Adipocyte (in vitro differentiated cells): Measurements from ENCODE around the gene MMRN2.

ENCODE experiments used
- DNase-seq: peaks from one replicate; pipeline ENCODE4 v3.0.0-alpha.2; 2015; ENCODE audit warnings: low read depth
- H3K27me3 ChIP-seq: replicated peaks from 2 replicates; pipeline ENCODE4 v1.7.0; 2013; ENCODE audit warnings: mild to moderate bottlenecking, low read length, moderate library complexity; ENCODE audit not compliant: control insufficient read depth, insufficient read depth
- H3K36me3 ChIP-seq: 2 replicates; pipeline ENCODE4 v1.7.0; 2013; ENCODE audit warnings: low read length, mild to moderate bottlenecking, moderate library complexity; ENCODE audit not compliant: control insufficient read depth, insufficient read depth, severe bottlenecking
- H3K4me1 ChIP-seq: 2 replicates; pipeline ENCODE4 v1.7.0; 2013; ENCODE audit warnings: mild to moderate bottlenecking, low read length, moderate library complexity; ENCODE audit not compliant: control insufficient read depth, insufficient read depth
- H3K4me3 ChIP-seq: 2 replicates; pipeline ENCODE4 v1.7.0; 2013; ENCODE audit warnings: mild to moderate bottlenecking, low read length, moderate library complexity
- H3K9ac ChIP-seq: 2 replicates; pipeline ENCODE4 v1.7.0; 2013; ENCODE audit warnings: mild to moderate bottlenecking, low read length, moderate library complexity
- H3K9me3 ChIP-seq: 2 replicates; pipeline ENCODE4 v1.7.0; 2013; ENCODE audit warnings: mild to moderate bottlenecking, low read length, moderate library complexity; ENCODE audit not compliant: control insufficient read depth

The MMRN2 gene

GRCh38 chr10:86960863-86961434 lies 3.5 kb upstream of the MMRN2 start:
- Histone ChIP-seq H3K9ac (peak overlapping the region; percentile 15), H3K4me1 (peaks cover 37% of the 10 kb centered on the region), H3K4me3 (no peak overlapping the region), H3K36me3 (no peaks in the 10 kb centered on the region), H3K9me3 (no peaks in the 10 kb centered on the region), H3K27me3 (no peaks in the 10 kb centered on the region)
- DNase-seq: no peak

GRCh38 chr10:86960003-86960862 lies 2.8 kb upstream of the MMRN2 start:
- DNase-seq: peak; percentile 81
- Histone ChIP-seq H3K9ac (peak overlapping the region; percentile 80), H3K9me3 (no peaks in the 10 kb centered on the region), H3K27me3 (no peaks in the 10 kb centered on the region), H3K36me3 (no peaks in the 10 kb centered on the region), H3K4me3 (peak overlapping the region; percentile 78), H3K4me1 (peaks cover 38% of the 10 kb centered on the region)

- no peaks in the 10 kb centered on the region for H3K9me3 ChIP-seq
- peak overlapping the region; percentile 78 for H3K4me3 ChIP-seq
- H3K27me3 ChIP-seq: no peaks in the 10 kb centered on the region
- no peak for DNase-seq
- no peaks in the 10 kb centered on the region for H3K36me3 ChIP-seq
- peak overlapping the region; percentile 80 for H3K9ac ChIP-seq
- peaks cover 43% of the 10 kb centered on the region for H3K4me1 ChIP-seq
Observed at GRCh38 chr10:86959737-86960002, 2.3 kb upstream of the MMRN2 start.

- peaks cover 49% of the 10 kb centered on the region for H3K4me1 ChIP-seq
- H3K36me3 ChIP-seq: no peaks in the 10 kb centered on the region
- peak; percentile 62 for DNase-seq
- peak overlapping the region; percentile 78 for H3K4me3 ChIP-seq
- H3K9me3 ChIP-seq: no peaks in the 10 kb centered on the region
- H3K9ac ChIP-seq: peak overlapping the region; percentile 80
- H3K27me3 ChIP-seq: no peaks in the 10 kb centered on the region
Observed at GRCh38 chr10:86958901-86959736, 1.7 kb upstream of the MMRN2 start.

GRCh38 chr10:86958116-86958900 lies 893 bp upstream of the MMRN2 start, which contains the start of gene SNCG:
Gene SNCG (plus strand): TSS chr10:86958599. CDS start chr10:86958698, 99 bp downstream.
- Histone ChIP-seq H3K9ac (peak within 1 kb of the TSS; percentile 80), H3K36me3 (no peaks in the 10 kb centered on the region), H3K4me3 (peak within 1 kb of the TSS; percentile 78), H3K9me3 (no peaks in the 10 kb centered on the region), H3K27me3 (no peaks in the 10 kb centered on the region), H3K4me1 (peaks cover 57% of the 10 kb centered on the region)
- no peak for DNase-seq

GRCh38 chr10:86956848-86957448 lies 467 bp downstream of the MMRN2 start:
- H3K4me3 ChIP-seq: no peak overlapping the region
- peaks cover 58% of the 10 kb centered on the region for H3K4me1 ChIP-seq

GRCh38 chr10:86956195-86956847 lies 1.1 kb downstream of the MMRN2 start:
- no peak for DNase-seq

More at GRCh38 chr10:86956848-86957448, 467 bp downstream of the MMRN2 start:
- DNase-seq: no peak
- H3K9me3 ChIP-seq: peaks cover 3% of the 10 kb centered on the region
- peak overlapping the region; percentile 2 for H3K9ac ChIP-seq
- H3K36me3 ChIP-seq: no peaks in the 10 kb centered on the region
- no peaks in the 10 kb centered on the region for H3K27me3 ChIP-seq

GRCh38 chr10:86955501-86956194 lies 1.8 kb downstream of the MMRN2 start:
- Histone ChIP-seq H3K36me3 (no peaks in the 10 kb centered on the region), H3K9me3 (peaks cover 4% of the 10 kb centered on the region), H3K4me1 (peaks cover 56% of the 10 kb centered on the region), H3K9ac (peak overlapping the region; percentile 82), H3K27me3 (no peaks in the 10 kb centered on the region), H3K4me3 (no peak overlapping the region)
- no peak for DNase-seq

More at GRCh38 chr10:86956195-86956847, 1.1 kb downstream of the MMRN2 start:
- H3K27me3 ChIP-seq: no peaks in the 10 kb centered on the region
- no peak overlapping the region for H3K9ac ChIP-seq
- H3K4me3 ChIP-seq: no peak overlapping the region
- H3K4me1 ChIP-seq: peaks cover 58% of the 10 kb centered on the region
- no peaks in the 10 kb centered on the region for H3K36me3 ChIP-seq
- peaks cover 4% of the 10 kb centered on the region for H3K9me3 ChIP-seq

GRCh38 chr10:86954681-86955500 lies 2.5 kb downstream of the MMRN2 start:
- no peak overlapping the region for H3K4me3 ChIP-seq
- H3K9ac ChIP-seq: peak overlapping the region; percentile 82
- peaks cover 49% of the 10 kb centered on the region for H3K4me1 ChIP-seq
- no peaks in the 10 kb centered on the region for H3K27me3 ChIP-seq
- peaks cover 4% of the 10 kb centered on the region for H3K9me3 ChIP-seq
- no peaks in the 10 kb centered on the region for H3K36me3 ChIP-seq
- no peak for DNase-seq
